Measurements from ENCODE around the gene ARHGAP4.

- no peak for TF ChIP-seq SMC3 (IDR thresholded peaks at IDR 0.05; ENCODE audit: low read depth, low read length)
- TF ChIP-seq, protein P1, sequence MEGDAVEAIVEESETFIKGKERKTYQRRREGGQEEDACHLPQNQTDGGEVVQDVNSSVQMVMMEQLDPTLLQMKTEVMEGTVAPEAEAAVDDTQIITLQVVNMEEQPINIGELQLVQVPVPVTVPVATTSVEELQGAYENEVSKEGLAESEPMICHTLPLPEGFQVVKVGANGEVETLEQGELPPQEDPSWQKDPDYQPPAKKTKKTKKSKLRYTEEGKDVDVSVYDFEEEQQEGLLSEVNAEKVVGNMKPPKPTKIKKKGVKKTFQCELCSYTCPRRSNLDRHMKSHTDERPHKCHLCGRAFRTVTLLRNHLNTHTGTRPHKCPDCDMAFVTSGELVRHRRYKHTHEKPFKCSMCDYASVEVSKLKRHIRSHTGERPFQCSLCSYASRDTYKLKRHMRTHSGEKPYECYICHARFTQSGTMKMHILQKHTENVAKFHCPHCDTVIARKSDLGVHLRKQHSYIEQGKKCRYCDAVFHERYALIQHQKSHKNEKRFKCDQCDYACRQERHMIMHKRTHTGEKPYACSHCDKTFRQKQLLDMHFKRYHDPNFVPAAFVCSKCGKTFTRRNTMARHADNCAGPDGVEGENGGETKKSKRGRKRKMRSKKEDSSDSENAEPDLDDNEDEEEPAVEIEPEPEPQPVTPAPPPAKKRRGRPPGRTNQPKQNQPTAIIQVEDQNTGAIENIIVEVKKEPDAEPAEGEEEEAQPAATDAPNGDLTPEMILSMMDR (conservative IDR thresholded peaks at IDR 0.05; ENCODE audit: low read depth, low read length): no peak
- TF ChIP-seq, protein P2, sequence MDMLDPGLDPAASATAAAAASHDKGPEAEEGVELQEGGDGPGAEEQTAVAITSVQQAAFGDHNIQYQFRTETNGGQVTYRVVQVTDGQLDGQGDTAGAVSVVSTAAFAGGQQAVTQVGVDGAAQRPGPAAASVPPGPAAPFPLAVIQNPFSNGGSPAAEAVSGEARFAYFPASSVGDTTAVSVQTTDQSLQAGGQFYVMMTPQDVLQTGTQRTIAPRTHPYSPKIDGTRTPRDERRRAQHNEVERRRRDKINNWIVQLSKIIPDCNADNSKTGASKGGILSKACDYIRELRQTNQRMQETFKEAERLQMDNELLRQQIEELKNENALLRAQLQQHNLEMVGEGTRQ (IDR thresholded peaks at IDR 0.05; ENCODE audit: low read depth, low read length): no peak
- no peak for TF ChIP-seq RAD21 (IDR thresholded peaks at IDR 0.05; ENCODE audit: low read length)
- TF ChIP-seq POLR2A (IDR thresholded peaks at IDR 0.05; ENCODE audit: low read depth, low read length): no peak
- TF ChIP-seq MXI1 (IDR thresholded peaks at IDR 0.05; ENCODE audit: borderline replicate concordance, low read depth, low read length): no peak
- no peak for TF ChIP-seq CEBPB (IDR thresholded peaks at IDR 0.05; ENCODE audit: low read depth, low read length)
- TF ChIP-seq CHD1 (IDR thresholded peaks at IDR 0.05; ENCODE audit: low read depth, low read length): no peak
- no peak for TF ChIP-seq RFX5 (IDR thresholded peaks at IDR 0.05; ENCODE audit: low read depth, low read length)
- no peak for TF ChIP-seq MAFK (IDR thresholded peaks at IDR 0.05; ENCODE audit: low read depth, low read length)
These were observed 12.9 kb downstream of the ARHGAP4 start for GRCh38 chrX:153913211-153913610.

All from IMR-90 (cell line).